GM20431 (cell line): ENCODE results near the gene ADIG.

ENCODE experiments used
- in situ Hi-C: fragments of 300-500 bp; cut with MseI, MboI; formaldehyde crosslinking; loops from one replicate; pipeline ENCODE4 v1.15.0; 2020; ENCODE audit warnings: low sequenced_read_pairs; ENCODE audit not compliant: unreplicated experiment

The ADIG gene

DNA sequence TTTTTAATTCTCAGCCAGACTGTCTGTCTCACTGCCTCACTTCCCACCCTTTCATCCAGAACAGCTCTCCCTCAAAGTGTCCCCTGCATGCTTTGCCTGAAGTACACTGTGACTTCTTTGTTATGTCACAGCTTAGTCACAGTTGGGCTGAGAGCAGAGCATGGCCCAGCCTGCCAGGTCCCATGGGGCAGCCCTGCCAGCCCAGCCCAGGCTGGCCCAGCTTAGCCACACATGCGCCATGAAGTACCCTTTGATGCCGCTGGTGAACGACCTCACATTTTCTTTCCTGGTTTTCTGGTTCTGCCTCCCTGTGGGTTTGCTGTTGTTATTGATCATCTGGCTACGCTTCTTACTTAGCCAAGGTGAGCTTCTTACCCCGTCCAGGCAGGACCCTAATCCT, at the start of gene ADIG:
TSS of gene ADIG (plus strand) at position 185 of the 400 bp plus-strand sequence. CDS start at position 239, 54 bp downstream.
- in situ Hi-C loops: no loop called here

DNA sequence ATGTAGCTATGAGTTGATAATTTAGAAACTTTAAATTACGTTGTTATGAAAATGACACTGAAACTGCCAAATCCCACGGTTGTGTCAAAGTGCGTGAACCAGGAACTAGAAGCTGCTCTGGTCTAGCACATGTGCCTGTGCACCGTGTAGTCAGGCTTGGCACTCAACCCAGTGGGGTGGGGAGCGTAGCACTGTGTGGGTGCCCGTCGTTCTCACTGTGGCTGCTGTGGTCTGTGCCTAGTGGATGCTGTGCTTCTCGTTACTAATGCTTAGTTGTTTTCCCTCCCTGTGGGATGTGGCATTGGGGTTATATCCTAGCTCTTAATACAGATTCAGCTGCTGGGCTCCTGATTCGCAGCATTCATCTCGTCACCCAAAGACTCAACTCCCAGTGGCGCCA, 46.2 kb upstream of the ADIG start:
- in situ Hi-C loops: no loop called here

DNA sequence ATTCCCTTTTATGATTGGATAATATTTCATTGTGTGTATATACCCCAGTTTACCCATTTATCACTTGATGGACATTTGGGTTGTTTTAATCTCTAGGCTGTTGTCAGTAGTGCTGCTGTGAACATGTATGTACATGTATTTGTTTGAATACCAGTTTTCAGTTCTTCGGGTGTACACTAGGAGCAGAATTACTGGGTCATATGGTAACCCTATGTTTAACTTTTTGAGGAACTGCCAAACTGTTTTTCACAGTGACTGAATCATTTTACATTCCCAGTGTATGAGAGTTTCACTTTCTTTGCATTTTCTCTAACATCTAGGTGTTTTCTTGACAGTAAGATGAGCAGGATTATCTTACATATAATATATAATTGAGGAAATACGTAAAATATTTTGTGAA, 44.7 kb upstream of the ADIG start:
- in situ Hi-C loops: no loop called here

- in situ Hi-C loops: no loop called here
Observed at GRCh38 chr20:38537176-38537575, 43.8 kb upstream of the ADIG start.

DNA sequence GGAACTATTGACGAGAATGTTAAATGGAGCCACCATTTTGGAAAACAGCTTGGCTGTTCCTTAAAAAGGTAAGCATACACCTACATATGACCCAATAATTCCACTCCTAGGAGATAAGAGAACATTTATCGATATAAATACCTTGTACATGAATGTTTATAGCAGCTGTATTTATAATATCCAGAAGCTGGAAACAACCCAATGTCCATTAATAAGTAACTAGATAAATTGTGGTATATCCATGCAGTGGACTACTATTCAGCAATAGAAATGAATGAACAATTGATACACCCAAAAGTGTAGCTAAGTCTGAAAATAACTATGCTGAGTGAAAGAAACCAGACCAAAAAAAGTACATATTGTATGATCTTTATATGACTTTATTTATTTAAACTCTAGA, 42.2 kb upstream of the ADIG start:
- in situ Hi-C loops: no loop called here

DNA sequence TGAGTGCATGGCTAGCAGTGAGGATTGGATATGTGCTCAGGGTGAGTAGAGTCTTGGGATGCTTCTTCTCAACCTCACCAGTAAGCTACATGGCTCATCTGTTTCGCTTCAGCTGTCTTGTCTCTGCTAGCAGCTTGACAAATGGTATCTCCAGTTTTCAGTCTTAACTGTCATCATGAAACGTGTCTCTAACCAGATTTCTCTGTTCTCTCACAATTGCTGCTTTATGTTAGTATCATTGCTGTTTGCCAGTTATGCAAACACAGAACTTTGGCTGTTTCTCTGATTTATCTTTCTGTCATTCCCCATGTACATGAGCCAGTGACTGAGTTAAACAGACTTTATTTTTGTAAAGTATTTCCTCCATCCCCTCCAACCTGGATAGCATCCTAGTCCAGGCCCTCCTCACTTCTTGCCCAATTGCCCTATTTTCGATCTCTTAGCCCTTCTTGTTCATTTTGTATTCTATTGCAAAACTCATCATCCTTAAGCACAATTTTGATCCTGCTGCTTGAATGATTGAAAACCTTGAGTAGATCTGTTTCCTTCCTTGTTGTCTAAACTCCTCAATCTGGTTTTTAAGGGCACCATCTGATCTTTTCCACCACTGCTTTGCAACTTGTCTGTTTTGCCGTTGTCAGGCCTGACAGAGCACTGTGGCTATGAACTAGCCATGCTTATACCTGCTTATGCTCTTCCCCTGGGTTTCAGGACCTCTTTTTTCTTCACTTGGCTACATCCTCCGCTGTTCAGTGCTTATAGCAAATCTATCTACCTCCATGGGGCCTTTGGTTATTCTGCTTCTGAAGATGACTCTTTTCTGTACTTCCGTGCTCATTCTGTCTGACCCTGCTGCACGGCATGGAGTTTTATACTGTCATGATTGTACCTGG, 37.7 kb upstream of the ADIG start:
- in situ Hi-C loops: no loop called here

- in situ Hi-C loops: no loop called here
Observed at GRCh38 chr20:38545771-38546170, 35.2 kb upstream of the ADIG start.

DNA sequence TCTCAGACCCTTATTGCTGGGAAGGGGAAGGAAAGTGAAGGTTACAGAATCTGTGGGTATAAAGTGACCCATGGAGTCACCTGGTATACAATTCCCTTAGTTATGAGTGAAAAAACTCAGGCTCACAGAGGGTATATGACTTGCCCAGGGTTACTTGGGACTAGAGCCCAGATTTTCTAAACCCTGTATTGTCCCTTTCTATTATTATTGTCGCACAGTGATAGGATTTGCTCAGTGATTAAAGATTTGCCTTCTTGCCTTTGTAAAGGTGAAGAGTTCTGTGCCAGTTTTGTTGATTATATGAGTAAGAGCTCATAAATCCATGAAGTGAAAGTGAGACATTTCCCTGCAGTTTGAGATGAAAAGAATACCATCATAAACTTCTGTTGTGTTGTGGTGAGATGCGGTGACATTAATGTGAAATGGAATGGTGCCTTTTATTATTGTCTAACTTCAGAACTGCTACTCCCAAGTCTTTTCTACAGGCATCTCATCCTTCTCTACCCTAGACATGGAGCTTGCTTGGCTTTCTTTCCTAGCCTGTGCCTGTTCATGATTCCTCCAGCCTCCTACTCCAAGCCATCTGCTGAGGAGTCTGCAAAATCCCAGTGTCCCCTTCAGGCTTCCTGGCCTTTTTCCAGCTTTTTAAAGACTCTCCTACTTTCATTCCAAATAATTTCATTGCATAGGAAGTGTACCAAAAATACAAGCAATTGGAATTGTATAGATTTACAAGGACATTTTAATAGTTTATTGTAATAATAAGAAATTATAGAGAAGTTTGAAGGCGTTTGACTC, 33.5 kb upstream of the ADIG start:
- in situ Hi-C loops: no loop called here

- in situ Hi-C loops: no loop called here
Observed at GRCh38 chr20:38548356-38549083, 32.5 kb upstream of the ADIG start.

- in situ Hi-C loops: no loop called here
Observed at GRCh38 chr20:38550274-38550673, 30.7 kb upstream of the ADIG start.

GRCh38 chr20:38551056-38551626, 29.9 kb upstream of the ADIG start:
- in situ Hi-C loops: no loop called here

- in situ Hi-C loops: no loop called here
Observed at GRCh38 chr20:38554986-38555385, 26.0 kb upstream of the ADIG start.

DNA sequence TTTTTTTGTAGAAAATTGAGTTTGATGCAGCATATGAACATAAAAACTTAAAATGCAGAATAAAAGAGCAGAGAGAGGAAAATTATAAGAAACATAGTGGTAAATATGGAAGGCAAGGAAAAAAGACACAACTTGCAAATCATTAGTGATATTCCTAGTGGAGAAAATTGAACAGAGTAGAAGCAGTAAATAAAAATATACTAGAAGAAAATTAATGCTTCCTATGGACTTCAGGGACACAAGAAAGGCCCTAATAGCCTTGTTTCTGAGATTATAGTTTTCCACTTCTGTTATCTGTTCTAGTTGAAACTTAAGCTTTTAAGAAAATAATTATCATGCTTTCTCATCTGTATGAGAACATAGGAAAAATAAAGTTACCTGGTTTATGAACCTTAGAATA, 25.6 kb upstream of the ADIG start:
- in situ Hi-C loops: no loop called here

- in situ Hi-C loops: no loop called here
Observed at GRCh38 chr20:38557174-38557573, 23.8 kb upstream of the ADIG start.

DNA sequence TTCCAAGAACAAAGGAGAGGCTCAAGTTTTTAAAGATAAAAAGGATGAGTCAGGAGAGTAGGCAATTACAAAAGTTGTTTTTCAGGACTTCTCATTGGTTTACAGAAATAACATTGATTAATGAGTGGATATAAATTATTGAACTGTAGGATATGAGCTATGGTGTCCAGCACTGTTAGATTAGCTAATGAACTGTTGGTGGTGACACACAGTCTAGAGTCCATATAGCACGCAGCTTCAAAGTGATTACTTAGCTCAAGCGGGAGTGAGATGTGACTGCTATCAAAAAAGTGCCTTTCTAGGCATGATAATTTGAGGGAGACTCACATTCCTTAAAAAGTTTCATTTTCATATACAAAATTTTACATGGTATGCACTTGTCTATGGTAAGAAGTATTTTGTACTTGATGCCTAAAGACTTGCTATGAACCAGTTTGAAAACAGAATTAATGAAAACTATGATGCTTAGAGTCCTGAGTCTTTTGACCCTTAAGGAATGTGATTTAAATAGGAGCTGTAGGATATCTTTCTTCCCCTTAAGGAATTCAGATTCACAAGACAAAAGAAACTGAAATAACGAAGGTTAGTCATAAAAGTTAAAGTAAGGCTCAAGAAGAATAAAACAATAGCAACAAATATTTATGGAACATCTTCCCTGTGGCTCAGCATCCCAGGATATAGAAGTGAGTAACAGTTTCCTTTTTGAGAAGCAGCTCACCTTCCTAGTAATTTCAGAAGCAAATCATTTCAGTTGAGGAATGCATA, 22.2 kb upstream of the ADIG start:
- in situ Hi-C loops: no loop called here

GRCh38 chr20:38559764-38560163, 21.2 kb upstream of the ADIG start:
- in situ Hi-C loops: no loop called here

- in situ Hi-C loops: no loop called here
Observed at GRCh38 chr20:38563802-38564431, 17.1 kb upstream of the ADIG start.

DNA sequence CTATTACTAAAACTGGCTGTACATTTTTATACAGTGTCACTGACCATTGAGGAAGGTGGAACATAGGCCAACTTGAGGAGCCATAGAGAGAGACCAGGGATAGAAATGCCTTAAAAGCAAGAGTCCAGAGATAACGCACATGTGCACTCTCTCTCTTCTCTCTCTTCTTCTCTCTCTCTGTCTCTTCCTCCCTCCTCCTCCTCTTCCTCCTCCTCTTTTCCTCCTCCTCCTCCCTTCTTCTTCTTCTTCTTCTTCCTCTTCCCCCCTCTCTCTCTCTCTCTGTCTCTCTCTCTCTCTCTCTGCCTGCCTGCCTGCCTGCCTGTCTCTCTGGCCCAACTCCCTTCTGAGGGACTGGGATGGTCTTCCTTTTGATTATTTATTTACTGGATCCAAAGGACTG, 16.3 kb upstream of the ADIG start:
- in situ Hi-C loops: no loop called here

DNA sequence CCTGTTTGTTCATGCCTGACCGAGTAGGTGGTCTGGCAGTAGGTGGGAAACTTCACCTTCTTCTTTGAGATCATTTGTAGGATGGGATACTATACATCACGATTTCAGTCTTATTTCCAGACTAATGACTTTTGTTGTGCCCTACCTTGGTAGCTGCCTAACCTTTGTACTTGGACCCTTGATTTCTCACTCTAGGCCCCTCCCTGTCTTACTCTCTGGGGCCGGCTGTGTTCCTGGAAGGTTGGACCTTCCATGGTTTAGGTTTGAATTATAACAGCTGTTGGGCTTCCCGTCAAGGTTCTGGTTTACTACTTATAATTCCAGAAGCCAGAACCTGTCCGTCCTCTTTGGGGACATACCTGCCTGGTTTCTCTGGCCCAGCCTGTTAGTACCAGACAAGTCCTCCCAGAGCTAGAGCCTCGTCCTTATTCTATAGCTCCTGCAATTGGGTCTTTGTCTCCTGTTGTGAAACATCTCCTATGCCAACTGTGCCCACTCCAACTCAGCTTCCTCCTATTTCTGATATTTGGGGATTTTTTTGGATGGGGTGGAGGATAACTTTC, 14.9 kb upstream of the ADIG start:
- in situ Hi-C loops: no loop called here
